ENCODE data around the gene GAS6.

Gene GAS6

DNA sequence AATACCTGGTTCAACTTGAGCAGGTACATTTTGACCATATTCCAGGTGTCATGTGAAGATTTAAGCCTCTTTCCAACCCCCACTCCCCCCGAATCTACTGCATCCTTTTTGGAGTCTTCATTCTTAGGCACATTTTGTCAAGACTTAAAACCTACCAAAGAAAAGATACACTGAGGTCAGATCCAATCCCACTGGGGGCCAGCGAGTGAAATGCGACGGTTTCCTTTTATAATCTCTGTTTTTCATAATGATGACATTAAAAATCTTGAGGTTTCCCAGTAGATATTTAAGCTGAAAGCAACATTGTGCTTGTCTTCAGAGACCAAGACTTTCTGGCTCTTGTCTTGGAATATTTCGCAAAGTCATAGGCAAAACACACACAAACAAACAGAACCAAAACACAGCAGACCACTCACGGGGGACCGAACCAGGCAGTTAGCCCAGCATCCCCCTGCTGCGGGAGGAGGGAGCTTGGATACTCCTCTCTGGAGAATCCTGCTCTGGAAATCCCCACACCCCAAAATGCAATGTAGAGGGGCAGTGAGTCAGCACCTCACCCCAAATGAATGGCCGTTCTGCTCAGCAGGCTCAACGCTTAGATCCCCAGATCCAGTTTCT is 506 bp upstream of the GAS6 start:
- peak; percentile 19 for DNase-seq

- DNase-seq: peak; percentile 46
These were observed 849 bp downstream of the GAS6 start for GRCh38 chr13:113862931-113863523.

DNA sequence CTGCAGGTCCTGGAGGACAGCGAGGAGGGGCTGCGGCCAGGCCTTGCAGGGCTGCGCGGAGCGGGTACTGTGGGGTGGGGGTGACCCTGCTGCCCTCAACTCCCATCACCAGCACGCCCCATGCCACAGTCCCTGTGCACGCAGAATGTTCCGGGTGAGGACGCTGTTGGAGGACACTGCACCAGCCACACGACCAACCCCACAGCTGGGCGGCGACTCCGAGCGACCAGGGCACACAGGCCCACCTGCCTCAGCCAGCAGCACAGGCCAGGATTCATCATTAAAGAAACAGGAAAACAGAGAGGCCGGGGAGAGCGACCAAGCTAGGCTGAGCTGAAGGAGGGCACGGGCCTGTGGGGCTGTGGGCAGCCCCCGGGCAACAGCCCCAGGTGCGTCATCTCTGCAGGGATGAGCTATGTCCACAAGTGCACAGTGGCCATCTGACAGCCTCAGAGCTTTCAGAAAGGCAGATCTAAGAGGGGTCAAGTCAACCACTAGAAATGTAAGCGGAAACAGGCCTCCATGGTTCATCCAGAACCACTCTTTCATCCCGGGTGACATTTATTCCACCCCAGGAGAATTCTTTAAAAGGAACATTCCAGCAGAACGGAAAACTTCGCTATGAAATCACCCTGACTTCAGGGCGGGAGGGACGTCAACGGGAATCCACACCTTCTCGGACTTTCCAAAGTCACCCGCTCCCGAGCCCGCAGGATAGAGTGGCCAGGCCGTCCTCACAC is 1.5 kb downstream of the GAS6 start:
- DNase-seq: no peak

DNA sequence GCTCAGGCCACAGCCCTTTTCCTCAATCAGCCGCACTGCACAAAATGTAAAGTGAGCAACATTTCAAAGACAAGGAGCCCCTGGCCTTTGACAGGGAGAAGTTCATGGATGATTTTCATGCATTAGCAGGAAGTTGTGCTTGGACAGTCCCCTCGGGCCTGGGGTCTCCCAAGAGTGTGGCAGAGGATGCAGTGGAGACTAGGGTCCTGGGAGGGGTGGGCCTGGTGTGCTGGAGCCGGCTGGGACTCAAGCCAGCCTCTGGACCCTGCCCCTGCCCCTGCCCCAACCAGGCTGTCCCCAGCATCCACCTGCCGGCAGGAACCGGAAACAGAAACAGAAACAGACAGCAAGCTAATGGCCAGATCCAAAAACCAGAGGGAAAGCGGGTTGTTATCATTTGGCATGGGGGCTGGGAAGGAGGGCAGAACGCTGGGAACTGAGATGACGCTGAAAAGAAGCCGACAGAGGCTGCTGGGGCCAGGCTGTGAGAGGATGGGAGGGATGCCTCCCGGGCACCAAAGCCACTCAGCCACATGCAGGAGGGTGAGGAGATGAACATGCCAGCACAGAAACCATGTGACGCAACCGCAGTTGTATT is 2.3 kb downstream of the GAS6 start:
- DNase-seq: no peak

GRCh38 chr13:113860665-113861432 is 3.0 kb downstream of the GAS6 start:
- DNase-seq: peak; percentile 15

GRCh38 chr13:113860051-113860664 is 3.7 kb downstream of the GAS6 start:
- DNase-seq: no peak

DNA sequence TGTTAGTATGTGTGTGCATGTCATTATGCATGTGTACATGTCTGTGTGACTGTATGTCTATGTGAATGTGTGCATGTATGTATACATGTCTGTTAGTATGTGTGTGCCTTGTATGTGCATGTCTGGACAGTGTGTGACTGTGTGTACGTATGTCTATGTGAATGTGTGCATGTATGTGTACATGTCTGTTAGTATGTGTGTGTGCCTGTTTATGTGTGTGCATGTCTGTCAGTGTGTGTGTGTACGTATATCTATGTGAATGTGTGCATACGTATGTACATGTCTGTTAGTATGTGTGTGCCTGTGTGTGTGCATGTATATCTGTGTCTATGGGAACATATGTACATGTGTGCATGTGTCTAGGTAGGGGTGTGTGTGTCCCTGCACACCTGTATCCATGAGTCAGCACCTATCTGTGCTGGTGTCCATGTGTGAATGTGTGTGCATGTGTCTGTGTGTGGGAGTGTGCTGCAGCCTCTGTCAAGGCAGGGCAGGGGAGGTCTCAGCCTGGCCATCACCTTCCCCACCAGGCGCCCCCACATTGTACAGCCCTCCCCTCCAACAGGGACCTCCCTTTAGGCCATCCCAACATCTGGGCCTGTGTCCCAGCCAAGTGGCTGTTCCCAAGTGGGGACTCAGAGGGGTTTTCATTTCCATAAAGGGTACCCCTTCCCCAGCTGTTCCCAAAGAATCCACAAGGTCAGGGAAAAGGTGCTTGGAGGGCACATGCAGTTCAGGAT is 4.4 kb downstream of the GAS6 start:
- no peak for DNase-seq

DNA sequence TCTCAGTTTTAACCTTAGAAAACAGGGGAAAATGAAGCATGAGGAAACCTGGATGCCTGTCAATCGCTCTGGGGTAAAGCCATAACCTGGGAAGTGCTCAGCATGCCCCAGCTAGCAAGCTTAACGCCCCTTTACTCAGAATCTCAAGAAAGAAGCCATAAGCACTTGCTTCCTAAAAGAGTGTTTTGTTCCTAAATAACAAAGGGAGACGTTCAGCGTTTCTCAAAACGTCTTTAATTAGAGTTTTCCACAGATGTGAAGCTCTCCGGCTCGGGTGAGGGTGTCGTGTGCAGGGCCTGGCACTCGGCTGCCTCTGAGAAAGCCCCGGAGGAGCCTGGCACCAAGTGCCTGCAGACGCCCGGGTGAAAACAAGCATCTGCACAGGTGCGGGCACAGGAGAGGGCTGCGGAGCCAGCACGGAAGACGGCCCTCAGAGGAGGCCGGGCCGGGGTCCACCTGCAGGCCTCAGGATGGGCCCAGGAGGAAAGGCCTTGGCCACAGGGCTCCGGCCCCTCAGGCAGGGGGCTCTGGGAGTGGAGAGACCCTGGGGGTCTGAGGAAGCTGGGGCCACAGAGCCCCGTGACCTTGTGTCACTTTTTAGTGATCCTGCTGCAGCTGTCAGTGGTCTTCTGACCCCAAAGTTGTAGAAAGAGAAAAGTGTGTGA is 6.2 kb downstream of the GAS6 start:
- no peak for DNase-seq

DNA sequence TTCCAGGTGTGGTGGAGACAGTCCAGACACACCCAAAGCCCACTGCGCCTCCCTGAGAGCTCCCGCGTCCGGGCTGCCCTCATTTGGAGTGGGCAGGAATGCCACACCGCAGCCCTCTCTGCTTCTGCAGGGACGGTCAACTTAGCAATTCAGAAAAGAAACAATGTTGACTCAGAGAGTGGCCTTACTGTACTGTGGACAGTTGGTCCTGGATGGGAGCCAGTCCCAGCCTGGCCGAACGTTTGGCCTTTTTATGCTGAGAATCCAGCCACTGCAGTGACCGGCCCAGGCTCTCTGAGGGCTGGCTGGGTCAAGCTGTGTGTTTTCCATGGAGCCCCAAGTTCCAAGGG is 7.2 kb downstream of the GAS6 start:
- DNase-seq: no peak

DNA sequence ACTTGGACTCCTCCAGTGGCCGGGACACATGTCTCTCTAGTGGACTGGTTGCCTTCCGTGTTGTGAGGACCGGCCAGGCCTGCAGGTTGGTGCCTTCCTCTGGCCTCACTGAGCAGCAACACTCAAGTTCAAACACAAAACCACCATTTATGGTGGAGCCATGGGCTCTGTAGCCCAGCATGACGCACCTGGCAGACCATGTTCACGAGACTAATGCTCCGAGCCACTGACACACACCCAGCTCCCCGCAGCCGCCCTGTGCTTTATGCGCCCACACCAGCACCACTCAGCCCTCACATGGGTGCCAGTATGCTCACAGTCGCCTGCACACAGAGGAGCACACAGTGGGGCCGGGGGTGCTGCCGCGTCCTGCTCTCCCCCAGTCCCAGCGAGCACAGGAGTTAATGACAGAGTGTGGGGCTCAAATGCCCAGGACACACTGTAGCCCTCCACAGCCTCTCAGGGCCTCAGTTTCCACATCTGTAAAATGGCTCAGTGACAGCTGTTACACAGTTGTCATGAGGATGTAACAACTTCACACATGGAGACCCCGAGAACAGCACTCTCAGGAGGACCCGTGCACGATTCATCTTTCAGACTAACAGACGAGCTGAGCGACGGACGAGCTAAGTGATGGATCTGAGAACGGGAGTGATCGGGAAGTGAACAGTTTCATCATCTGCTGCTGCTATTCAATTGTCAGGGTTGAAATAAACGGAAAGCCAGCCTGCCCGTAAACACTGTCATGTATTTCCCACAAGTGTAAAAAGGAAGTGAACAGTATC is 7.8 kb downstream of the GAS6 start:
- no peak for DNase-seq

DNA sequence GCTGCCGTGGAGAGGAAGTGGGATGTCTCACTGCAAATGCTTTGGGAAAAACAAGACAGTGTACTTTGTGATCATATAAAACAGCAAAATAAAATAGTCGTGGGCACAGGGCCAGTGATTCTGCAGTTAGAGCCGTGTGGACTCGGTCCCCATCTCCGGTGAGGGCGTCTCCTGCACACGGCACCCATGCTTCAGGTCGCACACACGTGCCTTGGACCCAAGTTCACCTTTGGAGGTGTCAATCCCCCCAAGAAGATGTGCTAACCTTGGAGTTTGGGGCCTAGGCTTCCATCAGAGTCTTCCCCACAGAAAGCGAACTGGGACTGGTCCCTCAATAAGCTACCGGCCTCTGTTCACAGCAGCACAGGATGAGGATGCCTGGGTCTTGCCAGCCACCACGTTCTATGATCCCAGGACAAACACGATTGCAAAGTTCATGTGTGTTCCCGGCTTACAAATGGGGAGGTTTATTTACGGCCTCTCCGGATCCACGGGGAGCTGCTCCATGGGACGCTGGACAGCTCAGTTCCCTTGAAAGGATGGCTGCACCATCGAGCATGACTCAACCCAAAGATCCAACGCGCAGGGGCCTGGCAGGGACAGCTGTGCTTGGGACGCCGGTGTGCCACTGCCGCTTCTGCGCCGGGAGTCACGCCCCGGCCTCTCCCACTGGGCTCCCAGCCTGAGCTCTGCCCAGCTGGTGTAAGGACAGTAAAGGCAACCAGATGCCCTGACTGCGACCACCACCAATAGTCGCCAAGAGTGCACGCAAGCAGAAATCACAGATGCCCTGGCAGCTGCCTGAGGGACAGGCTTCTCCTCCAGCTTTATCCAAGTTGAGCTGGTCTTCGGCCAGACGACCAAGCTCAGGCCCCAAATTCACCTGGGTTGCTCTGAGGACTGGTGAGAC is 8.6 kb downstream of the GAS6 start:
- DNase-seq: no peak

GRCh38 chr13:113854238-113855011 is 9.5 kb downstream of the GAS6 start:
- DNase-seq: no peak

DNA sequence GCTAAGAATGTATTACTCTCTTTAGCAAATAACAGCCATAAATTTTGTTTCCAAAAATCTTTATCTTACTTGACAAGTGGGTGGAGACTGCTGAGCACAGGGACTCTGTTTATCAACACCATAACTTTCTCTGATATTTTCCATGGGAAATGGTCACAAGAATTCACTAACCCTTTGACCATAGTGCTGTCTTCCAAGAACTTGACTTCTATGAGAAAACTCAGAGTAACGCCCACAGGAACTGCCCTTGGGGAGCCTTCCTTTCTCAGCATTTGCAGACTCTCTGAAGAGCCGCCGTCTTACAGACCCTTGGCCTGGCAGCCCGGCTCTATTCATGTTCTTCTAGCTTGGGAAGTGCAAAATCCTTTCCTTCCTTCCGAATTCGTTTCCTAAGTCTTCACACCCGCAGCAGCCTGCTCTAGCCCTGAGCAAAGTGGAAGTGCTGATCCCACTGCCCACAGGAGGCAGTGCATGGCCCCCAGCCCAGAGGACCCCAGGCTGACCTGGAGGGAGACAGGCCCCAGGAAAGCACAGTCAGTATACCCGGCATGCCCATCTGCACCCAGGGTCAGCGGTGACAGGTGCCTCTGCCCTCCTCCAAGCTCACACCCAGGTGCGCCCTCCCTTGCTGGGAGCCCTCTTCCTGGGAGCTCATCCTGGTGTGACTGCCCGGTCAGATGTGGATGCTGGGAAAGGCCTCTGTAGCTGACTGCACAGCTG is 10.2 kb downstream of the GAS6 start:
- DNase-seq: no peak

DNA sequence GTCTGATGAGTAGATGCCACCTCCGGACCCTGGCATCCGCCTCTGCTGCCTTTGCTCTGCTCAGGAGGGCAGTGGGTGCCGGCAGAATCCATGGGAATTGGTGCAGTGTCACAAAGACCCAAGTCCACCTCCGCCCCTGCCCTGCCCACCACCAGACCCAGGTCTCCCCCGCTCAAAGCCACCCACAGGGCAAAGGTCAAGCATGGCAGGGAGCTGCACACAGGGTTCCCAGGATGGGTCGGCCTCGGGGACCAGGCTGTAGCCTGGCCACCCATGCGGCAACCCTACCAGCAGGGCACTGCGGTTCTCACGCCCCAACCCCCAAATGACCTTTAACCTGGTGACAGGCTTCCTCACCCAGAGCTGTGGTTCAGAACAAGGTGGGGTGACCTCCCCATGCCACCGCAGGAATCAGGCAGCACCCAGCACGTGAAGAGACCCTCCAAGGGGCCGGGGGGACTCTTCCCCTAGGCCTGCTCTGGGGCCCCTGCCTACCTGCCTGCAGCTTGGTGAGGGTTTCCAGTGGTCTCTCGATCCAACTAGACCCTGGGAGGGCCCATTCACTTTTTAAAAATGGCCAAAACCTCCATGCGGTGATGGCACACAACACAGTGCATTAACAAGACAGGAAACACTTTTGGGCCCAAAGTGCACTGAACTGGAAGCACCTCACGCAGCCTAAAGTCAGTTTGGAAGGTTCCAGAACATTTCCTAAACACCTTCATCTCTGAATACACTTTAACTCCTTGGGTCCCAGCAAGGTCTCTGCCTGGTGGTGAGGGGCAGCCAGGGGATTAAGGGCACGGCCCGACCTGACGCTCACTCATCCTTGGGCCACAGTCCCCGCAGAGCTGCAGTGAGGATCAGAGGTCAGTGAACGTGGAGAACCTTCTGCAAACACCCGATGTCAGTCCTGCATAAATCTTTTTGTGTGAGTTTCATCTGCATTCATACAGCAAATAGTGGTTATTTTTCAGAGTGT is 11.0 kb downstream of the GAS6 start:
- DNase-seq: no peak

- no peak for DNase-seq
These were observed 11.9 kb downstream of the GAS6 start for GRCh38 chr13:113851826-113852535.

- no peak for DNase-seq
These were observed 12.4 kb downstream of the GAS6 start for GRCh38 chr13:113851480-113851803.

Measured in NCI-H69 (cell line).